Upper lobe of left lung (tissue), 4 donors: ENCODE results near the gene ST8SIA5.

Source experiments
- EP300 ChIP-seq, 4 donors: sonication (generic); formaldehyde crosslinking; IDR thresholded peaks; one replicate each; pipeline ENCODE4 v1.5.1; 2017; ENCODE audit warnings: antibody characterized with exemption in 4 of 4, control low read depth in 2 of 4
- TF ChIP-seq, protein P1 (sequence below), 6 experiments: fragments of 450-650 bp in 4 of 6; fragments of 200-600 bp in 2 of 6; sonication (generic) in 2 of 6; IDR thresholded peaks; one replicate each; pipeline ENCODE4 v1.5.1; 2016 to 2019; ENCODE audit warnings: antibody characterized with exemption in 6 of 6

DNA sequence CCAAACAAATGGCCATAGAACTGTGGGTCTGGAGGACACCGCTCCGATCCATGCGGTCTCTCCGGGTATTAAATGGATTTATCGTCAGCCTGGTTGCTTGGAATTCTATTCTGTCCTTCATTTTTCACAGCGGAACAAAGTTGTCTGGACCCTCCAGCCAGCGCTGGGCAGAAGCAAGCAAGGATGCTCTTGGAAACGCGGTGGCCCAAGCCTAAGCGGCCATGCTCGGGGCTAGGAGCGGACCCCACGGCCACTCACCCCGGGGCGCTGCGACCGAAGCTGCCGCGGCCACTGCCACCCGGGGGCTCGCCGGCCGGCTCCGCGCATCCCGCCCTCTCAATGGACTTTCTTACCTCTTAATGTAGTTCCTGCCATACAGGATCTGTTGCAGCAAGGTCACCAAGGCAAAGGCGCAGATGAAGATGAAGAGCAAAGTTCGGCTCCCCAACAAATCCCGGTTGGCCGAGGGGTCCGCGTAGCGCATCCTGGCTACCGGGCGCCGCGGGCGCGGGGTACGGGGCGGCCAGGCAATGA is 761 bp downstream of the ST8SIA5 start:
- TF ChIP-seq, protein P1, sequence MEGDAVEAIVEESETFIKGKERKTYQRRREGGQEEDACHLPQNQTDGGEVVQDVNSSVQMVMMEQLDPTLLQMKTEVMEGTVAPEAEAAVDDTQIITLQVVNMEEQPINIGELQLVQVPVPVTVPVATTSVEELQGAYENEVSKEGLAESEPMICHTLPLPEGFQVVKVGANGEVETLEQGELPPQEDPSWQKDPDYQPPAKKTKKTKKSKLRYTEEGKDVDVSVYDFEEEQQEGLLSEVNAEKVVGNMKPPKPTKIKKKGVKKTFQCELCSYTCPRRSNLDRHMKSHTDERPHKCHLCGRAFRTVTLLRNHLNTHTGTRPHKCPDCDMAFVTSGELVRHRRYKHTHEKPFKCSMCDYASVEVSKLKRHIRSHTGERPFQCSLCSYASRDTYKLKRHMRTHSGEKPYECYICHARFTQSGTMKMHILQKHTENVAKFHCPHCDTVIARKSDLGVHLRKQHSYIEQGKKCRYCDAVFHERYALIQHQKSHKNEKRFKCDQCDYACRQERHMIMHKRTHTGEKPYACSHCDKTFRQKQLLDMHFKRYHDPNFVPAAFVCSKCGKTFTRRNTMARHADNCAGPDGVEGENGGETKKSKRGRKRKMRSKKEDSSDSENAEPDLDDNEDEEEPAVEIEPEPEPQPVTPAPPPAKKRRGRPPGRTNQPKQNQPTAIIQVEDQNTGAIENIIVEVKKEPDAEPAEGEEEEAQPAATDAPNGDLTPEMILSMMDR (IDR thresholded peaks at IDR 0.05): no peak
- no peak for TF ChIP-seq EP300 (IDR thresholded peaks at IDR 0.05)
